SJSA1 (cell line): ENCODE measurements around the gene OXCT2. TPM values are rescaled to one million over a fixed set of nuclear protein-coding genes. Genes with fewer than 3 reads are reported as not detected.
"Not testable (repeated sequence)": the region's sequence is repeated elsewhere in the genome, so short reads cannot be mapped to it uniquely, and the experiment has no call there.

Source experiments
- DNase-seq, 2 experiments: peaks; one replicate each; pipeline ENCODE4 v3.0.0-alpha.2; 2015 to 2020; ENCODE audit warnings: low spot score in 2 of 2, low read depth in 1 of 2
- H3K27ac ChIP-seq: fragments of 250-450 bp; sonication (Bioruptor Pico); 2 replicates; pipeline ENCODE4 v1.5.1; 2020; ENCODE audit warnings: mild to moderate bottlenecking, moderate library complexity
- H3K27me3 ChIP-seq: fragments of 250-450 bp; sonication (Bioruptor Pico); replicated peaks from 2 replicates; pipeline ENCODE4 v1.5.1; 2020; ENCODE audit warnings: mild to moderate bottlenecking, moderate library complexity
- H3K36me3 ChIP-seq: fragments of 250-450 bp; sonication (Bioruptor Pico); 2 replicates; pipeline ENCODE4 v1.5.1; 2020; ENCODE audit warnings: mild to moderate bottlenecking
- H3K4me1 ChIP-seq: fragments of 250-450 bp; sonication (Bioruptor Pico); replicated peaks from 2 replicates; pipeline ENCODE4 v1.6.1; 2021; ENCODE audit warnings: mild to moderate bottlenecking
- H3K4me3 ChIP-seq: fragments of 250-450 bp; sonication (Bioruptor Pico); 2 replicates; pipeline ENCODE4 v1.5.1; 2020; ENCODE audit warnings: mild to moderate bottlenecking
- H3K9me3 ChIP-seq: fragments of 250-450 bp; sonication (Bioruptor Pico); replicated peaks from 2 replicates; pipeline ENCODE4 v1.5.1; 2020; ENCODE audit warnings: mild to moderate bottlenecking
- total RNA-seq: library from RNA; depleted of rRNA; stranded (reverse); fragments of >200 nt; shearing (Covaris generic); gene quantifications from 2 replicates; pipeline ENCODE4 v1.2.3, GENCODE V29; 2014

Gene OXCT2
- total RNA-seq, 1 experiment from 2014 or later, result 0.13 TPM

DNA sequence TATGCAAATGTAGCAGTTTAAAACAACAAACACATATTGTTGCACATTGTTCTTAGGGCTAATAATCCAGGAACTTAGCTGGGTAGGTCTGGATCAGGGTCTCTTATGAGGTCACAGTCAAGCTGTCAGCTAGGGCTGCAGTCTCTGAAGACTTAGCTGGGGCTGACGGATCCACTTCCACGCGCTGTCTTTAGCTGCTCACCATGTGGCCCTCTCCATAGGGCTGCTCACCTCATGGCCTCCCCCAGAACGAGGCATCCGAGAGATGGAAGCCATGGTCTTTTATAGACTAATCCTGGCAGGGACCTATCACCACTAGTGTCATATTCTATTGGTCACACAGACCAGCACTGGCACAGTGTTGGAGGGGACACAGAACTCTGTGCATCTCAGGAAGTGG is 8.7 kb upstream of the OXCT2 start:
- H3K4me3 ChIP-seq, result no peak overlapping the region
- no peak for DNase-seq
- H3K27me3 ChIP-seq, result 0 out of 2 replicates have a peak, but pooled peaks cover 3% of the 10 kb centered on the region
- H3K36me3 ChIP-seq, result no peaks in the 10 kb centered on the region
- H3K9me3 ChIP-seq, result 0 out of 2 replicates have a peak, but pooled peaks cover 3% of the 10 kb centered on the region
- no peak overlapping the region for H3K27ac ChIP-seq
- peaks cover 9% of the 10 kb centered on the region for H3K4me1 ChIP-seq

DNA sequence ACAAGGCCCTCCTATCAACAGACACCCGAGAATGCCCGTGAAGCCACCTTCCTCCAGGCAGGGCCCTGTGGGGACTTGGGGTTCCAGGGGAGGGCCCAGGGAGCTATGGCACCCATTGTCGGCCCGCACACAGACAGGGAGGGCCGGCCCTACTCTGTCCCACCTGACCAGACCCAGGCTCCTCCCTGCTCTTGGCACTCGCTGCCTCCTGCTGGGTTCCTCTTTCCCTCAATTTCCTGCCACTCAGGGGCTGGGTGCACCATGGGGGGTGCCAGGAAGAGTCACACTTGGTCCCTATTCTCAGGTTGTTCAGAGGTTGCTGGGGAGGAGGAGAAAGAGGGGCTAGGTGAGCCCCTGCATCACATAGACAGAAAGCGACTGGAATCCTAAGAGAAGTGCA is 8.0 kb upstream of the OXCT2 start:
- DNase-seq, result no peak
- Histone ChIP-seq H3K4me1 (peaks cover 9% of the 10 kb centered on the region), H3K9me3 (0 out of 2 replicates have a peak, but pooled peaks cover 3% of the 10 kb centered on the region), H3K27me3 (0 out of 2 replicates have a peak, but pooled peaks cover 3% of the 10 kb centered on the region), H3K27ac (no peak overlapping the region), H3K36me3 (no peaks in the 10 kb centered on the region), H3K4me3 (no peak overlapping the region)

DNA sequence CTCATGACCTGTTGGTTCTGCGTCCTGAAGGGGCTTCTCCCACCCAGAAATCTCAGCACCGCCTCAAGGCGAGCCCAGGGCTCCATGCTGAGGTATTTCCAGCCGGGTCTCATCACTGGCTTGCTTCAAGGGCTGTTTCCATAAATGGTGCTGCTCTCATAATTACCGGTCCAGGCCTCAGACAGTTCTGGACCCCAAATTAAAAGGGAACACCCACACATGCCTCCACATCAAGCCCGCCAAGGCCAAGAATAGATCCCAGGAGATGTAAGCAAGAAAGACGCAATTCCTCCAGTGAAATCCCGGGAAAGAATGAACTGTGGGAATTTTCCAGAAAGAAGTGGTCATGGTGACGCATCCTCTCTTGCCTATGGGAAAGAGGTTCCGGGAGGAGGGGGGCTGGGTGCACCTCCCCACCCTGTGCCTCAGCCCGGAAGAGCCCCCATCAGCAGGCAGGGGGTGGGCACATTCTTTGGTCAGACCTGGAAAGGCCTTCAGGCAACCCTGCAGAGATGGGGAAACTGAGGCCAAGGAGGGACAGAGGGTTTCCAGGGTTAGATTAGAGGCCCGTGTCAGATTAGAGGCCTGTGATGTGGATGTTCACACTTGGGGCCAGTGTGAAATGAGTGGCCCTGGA is 7.4 kb upstream of the OXCT2 start:
- H3K27me3 ChIP-seq, DNase-seq, H3K36me3 ChIP-seq, H3K27ac ChIP-seq, H3K4me3 ChIP-seq, H3K4me1 ChIP-seq, H3K9me3 ChIP-seq: not testable (repeated sequence)

DNA sequence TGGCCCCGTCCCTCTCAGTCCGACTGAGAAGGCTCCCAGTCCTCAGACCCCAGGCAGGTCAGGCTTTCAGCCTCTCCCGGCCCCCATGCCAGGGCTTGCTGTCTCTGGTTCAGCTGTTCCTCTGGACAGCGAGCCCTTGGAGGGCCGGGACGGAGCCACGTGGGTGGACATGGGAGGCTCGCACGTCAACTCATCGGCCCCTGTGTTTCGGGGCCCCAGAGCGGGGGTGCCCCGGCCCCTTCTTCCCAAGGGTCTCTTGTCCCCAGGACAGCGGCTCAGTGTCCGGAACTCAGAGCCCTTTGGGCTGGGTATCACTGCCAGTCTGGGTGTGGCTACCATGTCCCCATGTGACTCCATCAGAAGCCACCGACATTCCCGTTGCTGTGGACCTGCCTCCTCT is 6.7 kb upstream of the OXCT2 start:
- H3K27ac ChIP-seq, H3K4me3 ChIP-seq, H3K27me3 ChIP-seq, H3K9me3 ChIP-seq, DNase-seq, H3K36me3 ChIP-seq, H3K4me1 ChIP-seq: not testable (repeated sequence)

DNA sequence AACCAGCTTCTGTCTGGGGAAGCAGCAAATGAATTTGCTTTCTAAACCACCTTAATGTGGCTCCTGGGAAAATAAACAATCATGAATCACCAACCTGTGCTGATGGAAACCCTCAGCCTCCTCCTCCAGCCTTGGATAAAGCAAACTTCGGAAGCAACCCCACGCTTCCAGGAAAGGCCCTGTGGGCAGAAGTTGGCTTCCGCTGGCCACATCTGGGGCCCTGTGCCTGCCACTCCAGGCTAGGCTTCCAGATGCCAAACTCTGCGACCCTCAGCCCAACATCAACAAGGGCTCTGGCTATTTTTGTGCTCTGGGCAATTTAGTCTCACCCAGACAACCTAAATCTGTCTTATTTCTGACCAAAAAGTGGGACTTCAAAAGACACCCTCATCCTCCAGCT is 6.2 kb upstream of the OXCT2 start:
- H3K27ac ChIP-seq, result no peak overlapping the region
- H3K4me3 ChIP-seq, result no peak overlapping the region
- H3K27me3 ChIP-seq, result 0 out of 2 replicates have a peak, but pooled peaks cover 3% of the 10 kb centered on the region
- peaks cover 9% of the 10 kb centered on the region for H3K4me1 ChIP-seq
- 0 out of 2 replicates have a peak, but pooled peaks cover 3% of the 10 kb centered on the region for H3K9me3 ChIP-seq
- H3K36me3 ChIP-seq, result no peaks in the 10 kb centered on the region
- no peak for DNase-seq

DNA sequence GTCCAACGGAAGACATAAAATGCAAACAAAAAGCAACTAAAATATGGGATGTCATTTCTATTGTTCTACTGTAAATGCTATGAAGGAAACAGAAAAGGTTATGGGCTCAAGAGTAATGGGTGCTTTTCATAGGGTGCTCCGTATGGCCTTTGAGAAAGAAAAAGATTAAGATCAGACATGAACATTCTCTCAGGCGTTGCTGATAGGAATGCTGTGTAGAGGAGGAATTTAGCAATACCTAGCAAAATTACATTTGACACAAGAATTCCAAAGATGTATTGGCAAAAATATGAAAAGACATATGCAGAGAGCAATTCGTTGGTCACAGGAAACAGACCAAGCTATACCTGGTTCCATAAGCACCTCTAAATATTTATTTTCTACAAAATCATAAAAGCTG is 5.7 kb upstream of the OXCT2 start:
- no peak for DNase-seq
- 0 out of 2 replicates have a peak, but pooled peaks cover 3% of the 10 kb centered on the region for H3K9me3 ChIP-seq
- 0 out of 2 replicates have a peak, but pooled peaks cover 3% of the 10 kb centered on the region for H3K27me3 ChIP-seq
- H3K4me3 ChIP-seq, result no peak overlapping the region
- no peak overlapping the region for H3K27ac ChIP-seq
- no peaks in the 10 kb centered on the region for H3K36me3 ChIP-seq
- H3K4me1 ChIP-seq, result peaks cover 9% of the 10 kb centered on the region

DNA sequence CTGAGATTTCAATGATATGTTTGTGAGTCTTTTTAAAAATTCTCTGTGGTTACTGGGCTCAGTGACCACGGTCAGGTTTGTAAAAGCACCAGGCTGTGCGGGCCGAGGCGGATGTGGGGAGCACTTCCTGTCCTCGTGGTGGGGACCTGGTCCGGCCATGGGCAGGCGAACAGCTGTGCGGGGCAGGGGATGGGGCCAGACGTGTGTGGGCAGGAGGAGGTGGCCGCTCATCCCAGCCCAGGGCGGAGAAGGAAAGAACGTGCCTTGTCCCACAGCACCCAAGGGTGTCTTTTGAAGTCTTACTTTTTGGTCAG is 5.2 kb upstream of the OXCT2 start:
- H3K4me1 ChIP-seq, result peaks cover 9% of the 10 kb centered on the region
- H3K27me3 ChIP-seq, result 0 out of 2 replicates have a peak, but pooled peaks cover 3% of the 10 kb centered on the region
- no peak for DNase-seq
- no peaks in the 10 kb centered on the region for H3K36me3 ChIP-seq
- H3K9me3 ChIP-seq, result 0 out of 2 replicates have a peak, but pooled peaks cover 3% of the 10 kb centered on the region
- no peak overlapping the region for H3K27ac ChIP-seq
- no peak overlapping the region for H3K4me3 ChIP-seq

DNA sequence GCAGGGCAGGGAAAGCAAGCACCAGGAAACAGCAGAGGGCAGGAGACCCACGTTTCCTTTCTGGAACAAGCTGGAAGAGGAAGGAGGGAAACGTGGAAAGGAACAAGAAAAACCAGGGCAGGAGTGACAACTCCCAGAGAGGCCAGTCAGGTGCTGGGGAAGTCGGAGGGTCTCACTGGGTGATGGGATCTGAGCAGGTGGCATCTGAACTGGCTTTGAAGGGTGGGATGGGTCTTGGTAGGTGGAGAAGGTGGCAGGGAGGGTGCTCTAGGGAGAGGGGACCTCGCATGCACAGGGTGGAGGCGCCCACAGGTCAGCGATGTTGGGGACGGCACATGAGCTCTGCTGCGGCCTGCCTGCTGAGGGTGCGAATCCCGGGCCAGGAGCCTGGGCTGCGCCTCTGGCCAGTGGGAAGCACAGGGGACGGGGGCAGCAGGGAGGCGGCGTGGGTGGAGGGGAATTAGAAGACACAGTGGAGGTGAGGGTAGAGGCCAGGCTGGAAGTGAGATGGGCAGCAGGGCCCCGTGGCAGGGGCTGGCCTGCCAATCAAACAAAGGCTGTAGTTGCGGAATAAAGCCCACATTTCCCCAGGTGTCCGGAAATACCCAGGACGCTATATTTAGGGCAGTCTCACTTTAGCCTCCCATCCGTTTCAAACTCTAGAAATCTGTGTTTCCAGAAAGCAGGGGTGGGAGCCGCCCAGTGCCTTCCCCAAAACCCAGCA is 4.7 kb upstream of the OXCT2 start:
- DNase-seq, result not testable (repeated sequence)

DNA sequence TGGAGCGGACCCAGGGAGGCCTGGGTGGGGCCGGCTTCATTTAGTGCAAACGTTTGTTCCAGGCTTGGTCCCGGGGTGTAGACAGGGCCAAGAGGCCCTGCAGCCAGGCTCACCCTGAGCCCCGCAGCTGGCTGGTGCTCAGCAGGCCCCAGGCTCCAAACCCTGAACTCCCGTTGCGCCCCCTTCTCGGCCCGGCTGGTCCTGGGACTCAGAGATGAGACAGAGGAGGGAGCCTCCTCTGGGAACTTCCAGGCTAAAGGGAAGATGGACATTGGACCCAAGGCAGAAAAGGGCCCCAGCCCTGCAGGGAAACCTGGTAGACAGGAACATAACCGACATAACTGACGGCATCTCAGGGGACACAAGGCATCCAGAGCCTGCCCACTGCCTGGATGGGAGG is 4.0 kb upstream of the OXCT2 start:
- not testable (repeated sequence) for H3K27me3 ChIP-seq, H3K27ac ChIP-seq, H3K36me3 ChIP-seq, H3K9me3 ChIP-seq, DNase-seq, H3K4me1 ChIP-seq, H3K4me3 ChIP-seq

More for the DNA sequence above, 4.7 kb upstream of the OXCT2 start:
- not testable (repeated sequence) for H3K9me3 ChIP-seq, H3K4me1 ChIP-seq, H3K36me3 ChIP-seq, H3K27me3 ChIP-seq, H3K4me3 ChIP-seq, H3K27ac ChIP-seq

DNA sequence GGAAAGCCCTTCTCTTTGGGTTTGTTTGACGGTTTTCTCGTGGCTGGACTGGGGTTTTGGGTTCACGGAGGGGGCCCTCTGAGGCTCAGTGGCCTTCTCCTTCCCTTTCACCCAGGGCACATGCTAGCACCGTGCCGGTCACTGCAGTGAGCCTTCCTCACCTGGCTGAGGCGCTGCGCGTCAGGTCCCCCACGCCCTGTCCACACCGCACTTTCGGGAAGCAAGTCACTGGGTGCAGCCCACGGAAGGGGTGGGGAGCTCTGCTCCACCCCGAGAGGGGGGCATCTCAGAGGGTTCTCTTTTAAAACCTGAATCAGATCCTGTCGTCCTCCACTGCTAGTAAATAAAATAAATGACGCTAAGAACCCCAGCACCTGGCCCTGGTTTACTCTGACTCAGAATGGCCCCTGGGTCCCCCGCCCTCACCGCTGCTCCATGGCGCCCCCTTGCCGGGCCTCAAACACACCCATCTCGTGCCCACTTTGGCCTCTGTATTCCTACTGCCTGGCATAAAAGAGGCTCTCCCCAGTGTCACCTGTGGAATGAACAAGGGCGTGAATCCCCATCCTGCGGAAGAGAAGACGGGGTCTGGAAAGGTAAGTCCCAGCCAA is 2.3 kb upstream of the OXCT2 start:
- not testable (repeated sequence) for H3K27ac ChIP-seq, H3K27me3 ChIP-seq, H3K36me3 ChIP-seq, H3K4me3 ChIP-seq, H3K4me1 ChIP-seq, H3K9me3 ChIP-seq, DNase-seq

DNA sequence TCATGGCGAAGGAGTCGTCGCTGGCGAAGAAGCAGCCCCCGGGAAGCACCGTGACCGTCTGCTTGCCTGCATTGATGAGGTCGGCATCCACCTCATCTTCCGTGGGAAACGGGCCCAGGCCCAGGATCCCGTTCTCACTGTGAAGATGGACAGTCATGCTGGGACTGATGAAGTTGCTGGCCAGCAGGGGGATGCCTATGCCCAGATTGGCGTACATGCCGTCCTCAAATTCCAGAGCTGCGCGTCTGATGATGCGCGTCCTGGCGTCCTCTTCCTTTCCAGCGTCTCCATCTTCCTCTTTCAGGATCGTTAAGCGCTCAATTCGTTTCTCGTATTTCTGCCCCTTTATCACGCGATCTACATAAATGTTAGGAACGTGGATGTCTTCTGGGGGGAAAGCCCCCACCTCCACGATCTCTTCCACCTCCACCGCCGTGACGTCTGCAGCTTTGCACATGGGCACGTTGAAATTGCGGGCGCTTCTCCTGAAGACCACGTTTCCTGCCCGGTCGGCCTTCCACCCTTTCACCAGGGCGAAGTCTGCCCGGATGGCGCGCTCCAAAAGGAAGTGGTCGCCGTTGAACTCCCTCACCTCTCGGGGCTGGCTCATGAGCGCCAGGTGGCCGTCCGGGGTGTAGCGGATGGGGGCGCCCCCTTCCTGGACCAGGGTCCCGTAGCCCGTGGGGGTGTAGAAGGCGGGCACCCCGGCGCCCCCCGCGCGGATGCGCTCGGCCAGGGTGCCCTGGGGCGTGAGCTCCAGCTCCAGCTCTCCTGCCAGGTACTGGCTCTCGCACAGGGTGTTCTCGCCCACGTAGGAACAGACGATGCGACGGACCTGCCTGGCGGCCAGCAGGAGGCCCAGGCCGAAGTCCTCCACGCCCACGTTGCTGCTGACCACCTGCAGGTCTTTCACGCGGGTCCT is 787 bp downstream of the OXCT2 start:
- not testable (repeated sequence) for H3K36me3 ChIP-seq, H3K27ac ChIP-seq, H3K27me3 ChIP-seq, H3K4me3 ChIP-seq, H3K4me1 ChIP-seq, DNase-seq, H3K9me3 ChIP-seq

DNA sequence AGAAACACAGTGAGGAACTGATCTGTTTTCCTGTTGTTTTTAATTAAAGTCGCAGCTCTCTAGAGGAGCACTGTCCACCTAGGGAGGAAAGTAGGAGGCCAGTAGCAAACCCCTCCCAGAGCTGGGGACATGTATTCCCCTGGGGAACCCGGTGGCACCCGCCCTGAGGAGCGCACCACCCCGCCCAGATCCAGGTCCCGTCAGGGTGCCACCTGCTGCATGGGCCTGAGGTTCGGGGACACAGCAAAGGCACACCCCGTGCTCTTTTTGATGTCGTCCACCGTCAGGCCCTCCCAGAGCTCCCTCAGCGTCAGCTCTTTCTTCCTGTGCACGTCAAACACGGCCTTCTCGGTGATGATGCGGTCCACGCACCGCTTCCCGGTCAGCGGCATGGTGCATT is 1.6 kb downstream of the OXCT2 start:
- H3K4me3 ChIP-seq, H3K9me3 ChIP-seq, H3K4me1 ChIP-seq, H3K36me3 ChIP-seq, H3K27ac ChIP-seq, DNase-seq, H3K27me3 ChIP-seq: not testable (repeated sequence)

DNA sequence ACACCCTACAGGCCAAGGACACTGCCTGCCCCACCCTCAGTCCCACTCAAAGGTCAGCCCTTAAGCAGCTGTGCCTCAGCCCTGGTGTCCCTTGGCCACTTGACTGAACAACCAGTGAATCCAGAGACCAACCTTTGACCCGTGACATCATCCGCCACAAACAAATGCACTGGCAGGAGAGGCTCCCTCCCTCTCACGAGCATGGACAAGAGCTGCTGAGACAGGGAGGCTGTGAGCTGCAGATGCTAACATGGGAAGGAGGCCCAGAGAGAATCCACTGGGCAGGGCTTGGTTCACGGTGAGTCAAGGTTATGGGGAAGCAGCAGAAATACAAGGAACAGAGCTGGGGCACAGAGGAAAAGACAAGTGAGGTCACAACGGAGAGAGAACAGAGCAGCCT is 4.7 kb downstream of the OXCT2 start:
- H3K4me1 ChIP-seq, H3K36me3 ChIP-seq, H3K27me3 ChIP-seq, H3K27ac ChIP-seq, H3K4me3 ChIP-seq, DNase-seq, H3K9me3 ChIP-seq: not testable (repeated sequence)
